K562 (cell line): ENCODE results near the gene TCEA3. TPM values are rescaled to one million over a fixed set of nuclear protein-coding genes. Genes with fewer than 3 reads are reported as not detected.
A peak's percentile ranks its signal among the peaks of the same experiment; 100 is the strongest.

Experiments used
- CC2D1A ChIP-seq: fragments of 450-650 bp; IDR thresholded peaks from 2 replicates; pipeline ENCODE4 v1.6.1; 2017; ENCODE audit warnings: mild to moderate bottlenecking
- MTA2 ChIP-seq: fragments of 450-650 bp; IDR thresholded peaks from 2 replicates; pipeline ENCODE4 v1.6.1; 2016; ENCODE audit warnings: low read depth
- RERE ChIP-seq: sonication (generic); formaldehyde crosslinking; IDR thresholded peaks from 2 replicates; pipeline ENCODE4 v1.8.0; 2023; ENCODE audit warnings: missing genetic modification reagents, mild to moderate bottlenecking, borderline replicate concordance
- ZBTB7A ChIP-seq: IDR thresholded peaks from 2 replicates; pipeline ENCODE4 v1.6.1; 2011; ENCODE audit warnings: low read depth, mild to moderate bottlenecking, low read length, moderate library complexity, borderline replicate concordance; ENCODE audit not compliant: control insufficient read depth
- ZNF507 ChIP-seq: conservative IDR thresholded peaks from 2 replicates; pipeline ENCODE4 v1.6.1; 2017; ENCODE audit warnings: missing genetic modification characterization, missing compliant biosample characterization
- polyA plus RNA-seq, 8 experiments: library from polyadenylated mRNA; depleted of rRNA in 4 of 8; stranded (reverse) in 5 of 8; unstranded in 3 of 8; fragments of >200 nt; fragmentation: Nextera tagmentation in 2 of 8; fragmentation: Illumina TruSeq in 1 of 8; extraction: Ambion mirVana in 2 of 8; extraction: Trizol in 1 of 8; gene quantifications; 2 replicates each; pipeline versions ENCODE4 v1.2.1 to v1.2.3, GENCODE V29; 2011 to 2014; ENCODE audit warnings: inconsistent platforms in 1 of 8, missing spikeins in 1 of 8
- total RNA-seq, 7 experiments: library from RNA; depleted of rRNA in 6 of 7; stranded (reverse); fragments of >200 nt in 6 of 7; fragmentation: Illumina TruSeq in 2 of 7; extraction: Trizol in 2 of 7; gene quantifications; 2 replicates each; pipeline versions ENCODE4 v1.2.1 to v1.2.3, GENCODE V29; 2011 to 2021; ENCODE audit warnings: low replicate concordance in 1 of 7

Gene TCEA3
- total and polyA plus RNA-seq, 9 of the 15 experiments (the other 6 are each of a cell fraction or from before 2014, with no cell fraction given), result 0.03 to 0.55 (median 0.36) TPM

GRCh38 chr1:23341931-23342692 is 82.4 kb downstream of the TCEA3 start (continued):
- no peak for TF ChIP-seq RERE (CRISPR knock-in tag)
- TF ChIP-seq ZNF507, result no peak
- TF ChIP-seq ZBTB7A, result no peak
- TF ChIP-seq MTA2, result peak; percentile 24; the same call in 1 of the 2 replicates
- TF ChIP-seq CC2D1A, result no peak
